GM12874 (cell line): Measurements from ENCODE around the gene LARP4.

Experiments
- TF ChIP-seq, protein P1 (sequence below): IDR thresholded peaks from 2 replicates; pipeline ENCODE4 v1.5.1; 2011; ENCODE audit warnings: low read depth, mild to moderate bottlenecking, control low read depth, low read length, moderate library complexity; ENCODE audit not compliant: insufficient read depth

LARP4 gene

DNA sequence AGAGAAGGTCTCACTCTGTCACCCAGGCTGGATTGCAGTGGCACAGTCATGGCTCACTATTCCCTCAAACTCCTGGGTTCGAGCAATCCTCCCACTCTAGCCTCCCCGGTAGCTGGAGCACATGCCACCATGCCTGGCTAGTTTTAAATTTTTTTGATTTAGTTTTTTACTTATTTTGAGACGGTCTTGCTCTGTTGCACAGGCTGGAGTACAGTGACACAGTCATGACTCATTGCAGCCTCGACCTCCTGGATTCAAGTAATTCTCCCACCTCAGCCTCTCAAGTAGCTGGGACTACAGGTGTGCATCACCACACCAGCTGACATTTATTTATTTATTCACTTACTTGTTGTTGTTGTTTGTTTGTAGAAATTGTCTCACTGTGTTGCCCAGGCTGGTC lies 81.9 kb downstream of the LARP4 start:
- TF ChIP-seq, protein P1, sequence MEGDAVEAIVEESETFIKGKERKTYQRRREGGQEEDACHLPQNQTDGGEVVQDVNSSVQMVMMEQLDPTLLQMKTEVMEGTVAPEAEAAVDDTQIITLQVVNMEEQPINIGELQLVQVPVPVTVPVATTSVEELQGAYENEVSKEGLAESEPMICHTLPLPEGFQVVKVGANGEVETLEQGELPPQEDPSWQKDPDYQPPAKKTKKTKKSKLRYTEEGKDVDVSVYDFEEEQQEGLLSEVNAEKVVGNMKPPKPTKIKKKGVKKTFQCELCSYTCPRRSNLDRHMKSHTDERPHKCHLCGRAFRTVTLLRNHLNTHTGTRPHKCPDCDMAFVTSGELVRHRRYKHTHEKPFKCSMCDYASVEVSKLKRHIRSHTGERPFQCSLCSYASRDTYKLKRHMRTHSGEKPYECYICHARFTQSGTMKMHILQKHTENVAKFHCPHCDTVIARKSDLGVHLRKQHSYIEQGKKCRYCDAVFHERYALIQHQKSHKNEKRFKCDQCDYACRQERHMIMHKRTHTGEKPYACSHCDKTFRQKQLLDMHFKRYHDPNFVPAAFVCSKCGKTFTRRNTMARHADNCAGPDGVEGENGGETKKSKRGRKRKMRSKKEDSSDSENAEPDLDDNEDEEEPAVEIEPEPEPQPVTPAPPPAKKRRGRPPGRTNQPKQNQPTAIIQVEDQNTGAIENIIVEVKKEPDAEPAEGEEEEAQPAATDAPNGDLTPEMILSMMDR = no peak

DNA sequence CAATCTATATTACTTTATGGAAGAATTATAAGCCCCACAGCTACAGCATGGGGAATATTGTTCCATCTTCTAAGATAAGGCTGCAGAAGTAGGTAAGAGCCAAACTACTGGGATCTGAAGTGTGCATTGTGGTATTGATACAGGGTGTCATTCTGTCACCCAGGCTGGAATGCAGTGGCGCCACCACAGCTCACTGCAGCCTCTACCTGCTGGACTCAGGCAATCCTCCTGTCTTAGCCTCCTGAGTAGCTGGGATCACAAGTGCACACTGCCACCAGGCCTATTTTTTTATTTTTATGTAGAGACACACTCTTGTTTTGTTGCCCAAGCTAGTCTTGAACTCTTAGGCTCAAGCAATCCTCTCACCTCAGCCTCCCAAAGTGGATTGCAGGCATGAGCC lies 82.8 kb downstream of the LARP4 start:
- TF ChIP-seq, protein P1 = no peak

DNA sequence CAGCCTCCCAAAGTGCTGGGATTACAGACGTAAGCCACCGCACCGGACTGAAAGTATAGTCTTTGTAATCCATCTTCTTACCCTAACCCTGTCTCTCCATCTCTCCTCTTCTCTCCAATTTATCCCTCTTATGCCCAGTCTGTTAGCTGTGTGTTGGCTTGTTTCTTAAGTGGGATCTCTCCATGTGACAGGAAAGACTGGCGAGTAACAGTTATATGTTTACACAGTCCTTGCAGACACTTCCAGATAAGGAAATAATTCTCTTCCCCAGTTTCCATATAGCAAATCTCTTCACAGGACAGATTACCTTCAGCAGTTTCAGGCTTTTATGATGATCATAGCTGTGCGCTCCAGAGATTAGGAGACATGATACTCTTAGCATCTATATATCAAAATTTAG lies 88.1 kb downstream of the LARP4 start:
- TF ChIP-seq, protein P1 = no peak

GRCh38 chr12:50504798-50505674 lies 104.4 kb downstream of the LARP4 start, which contains the start of gene DIP2B:
Gene DIP2B, plus strand, starts transcription at chr12:50504985. Its CDS starts 156 bp downstream, at chr12:50505141.
- TF ChIP-seq, protein P1 = peak; percentile 92

DNA sequence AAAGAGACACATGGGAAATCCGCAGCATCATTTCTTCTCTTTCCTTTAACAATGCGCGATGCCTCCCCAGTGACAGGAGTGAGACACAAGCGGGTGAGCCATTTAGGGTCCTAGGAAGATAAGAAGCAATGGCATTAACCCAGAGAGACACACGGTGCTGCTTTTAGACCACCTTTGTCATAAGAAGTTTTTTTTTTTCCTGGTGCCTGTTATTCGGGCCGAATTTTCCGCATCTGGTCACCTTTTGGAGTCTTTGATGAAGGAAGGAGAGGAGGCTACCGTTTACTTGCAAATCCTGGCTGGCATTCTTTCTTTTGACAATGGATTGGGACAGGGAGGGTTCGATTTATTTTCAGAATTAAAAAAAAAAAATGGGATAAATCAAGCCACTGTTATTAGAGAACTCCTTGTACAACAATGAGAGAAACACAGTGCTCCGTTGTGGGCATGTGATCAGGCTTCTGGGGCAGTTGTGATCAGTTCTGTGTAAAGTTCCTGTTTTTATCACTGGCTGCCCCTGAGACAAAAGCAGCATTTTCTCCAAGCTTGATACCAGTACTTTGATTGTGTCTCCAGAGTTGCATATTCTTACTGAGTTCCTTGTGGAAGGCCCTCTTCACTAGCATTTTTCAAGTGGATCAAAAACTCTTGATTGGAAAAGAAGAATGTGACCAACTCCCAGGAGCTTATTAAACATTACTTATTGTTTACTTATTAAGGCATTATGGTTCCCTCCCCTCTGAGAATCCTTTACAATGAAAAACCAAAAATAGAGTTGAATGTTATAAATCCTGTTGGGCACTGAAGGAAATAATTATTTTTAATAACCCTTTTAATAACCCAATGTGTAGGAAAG lies 105.2 kb downstream of the LARP4 start:
- TF ChIP-seq, protein P1 = no peak

DNA sequence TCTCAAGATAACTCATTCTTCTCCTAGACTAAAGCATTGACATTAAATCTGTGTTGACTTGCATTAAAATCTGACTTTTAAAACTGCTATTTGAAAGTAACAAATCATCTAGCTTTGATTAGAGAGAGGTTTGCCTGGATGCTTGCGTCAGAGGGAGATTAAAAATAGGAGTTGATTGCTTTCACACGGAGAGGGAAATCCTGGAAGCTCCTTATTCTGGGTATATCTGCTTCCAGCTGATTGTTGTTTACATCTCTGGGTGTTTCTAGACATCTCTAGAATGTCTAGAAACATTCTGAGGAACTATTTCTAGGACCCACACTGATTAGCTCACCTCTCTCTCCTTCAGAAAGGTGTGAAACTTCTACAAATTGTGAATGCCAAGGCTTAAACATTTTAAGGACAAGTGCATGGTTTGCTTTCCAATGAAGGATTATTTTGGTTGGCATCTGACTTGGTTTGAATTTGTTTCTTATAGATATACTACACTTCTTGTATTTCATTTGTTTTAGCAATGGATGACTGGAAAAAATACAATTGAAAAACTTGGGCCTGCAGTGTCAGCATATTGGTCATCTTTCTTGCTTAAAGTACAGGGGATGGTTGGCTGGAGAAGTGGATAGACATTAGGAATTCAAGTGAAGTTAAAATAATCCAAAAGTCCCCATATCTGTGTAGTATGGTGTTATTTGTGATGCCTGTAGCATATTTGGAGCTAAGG lies 106.2 kb downstream of the LARP4 start:
- TF ChIP-seq, protein P1 = no peak

GRCh38 chr12:50507474-50507838 lies 106.8 kb downstream of the LARP4 start:
- TF ChIP-seq, protein P1 = no peak
